HEK293 (cell line): ENCODE measurements around the gene UBE4A.
A peak's percentile ranks its signal among the peaks of the same experiment; 100 is the strongest.

ENCODE experiments used
- CTCF ChIP-seq: fragments of 450-650 bp; formaldehyde crosslinking; IDR thresholded peaks from 2 replicates; pipeline ENCODE4 v1.5.1; 2016; ENCODE audit warnings: missing biosample characterization, missing genetic modification characterization
- KLF7 ChIP-seq: fragments of 450-650 bp; formaldehyde crosslinking; IDR thresholded peaks from 2 replicates; pipeline ENCODE4 v1.5.1; 2016; ENCODE audit warnings: missing biosample characterization, missing genetic modification characterization, borderline replicate concordance
- KLF8 ChIP-seq: fragments of 450-650 bp; formaldehyde crosslinking; IDR thresholded peaks from 2 replicates; pipeline ENCODE4 v1.5.1; 2016; ENCODE audit warnings: missing biosample characterization, missing genetic modification characterization
- SCRT2 ChIP-seq: fragments of 450-650 bp; formaldehyde crosslinking; IDR thresholded peaks from 2 replicates; pipeline ENCODE4 v1.5.1; 2016; ENCODE audit warnings: missing biosample characterization, missing genetic modification characterization
- SP3 ChIP-seq: fragments of 450-650 bp; formaldehyde crosslinking; IDR thresholded peaks from 2 replicates; pipeline ENCODE4 v1.5.1; 2016; ENCODE audit warnings: missing biosample characterization, missing genetic modification characterization
- SP7 ChIP-seq: fragments of 450-650 bp; formaldehyde crosslinking; IDR thresholded peaks from 2 replicates; pipeline ENCODE4 v1.5.1; 2016; ENCODE audit warnings: missing biosample characterization, missing genetic modification characterization
- YY2 ChIP-seq: fragments of 450-650 bp; formaldehyde crosslinking; IDR thresholded peaks from 2 replicates; pipeline ENCODE4 v1.5.1; 2016; ENCODE audit warnings: missing biosample characterization, missing genetic modification characterization
- ZBTB17 ChIP-seq: fragments of 450-650 bp; formaldehyde crosslinking; IDR thresholded peaks from 2 replicates; pipeline ENCODE4 v1.5.1; 2016; ENCODE audit warnings: missing biosample characterization, missing genetic modification characterization
- ZEB2 ChIP-seq: fragments of 450-650 bp; formaldehyde crosslinking; IDR thresholded peaks from 2 replicates; pipeline ENCODE4 v1.5.1; 2016; ENCODE audit warnings: missing biosample characterization, missing genetic modification characterization
- ZFP3 ChIP-seq: fragments of 450-650 bp; formaldehyde crosslinking; IDR thresholded peaks from 2 replicates; pipeline ENCODE4 v1.5.1; 2016; ENCODE audit warnings: low read depth, missing biosample characterization, missing genetic modification characterization
- ZFP37 ChIP-seq: fragments of 450-650 bp; formaldehyde crosslinking; IDR thresholded peaks from 2 replicates; pipeline ENCODE4 v1.5.1; 2016; ENCODE audit warnings: missing biosample characterization, missing genetic modification characterization
- ZFP41 ChIP-seq: fragments of 450-650 bp; formaldehyde crosslinking; IDR thresholded peaks from 2 replicates; pipeline ENCODE4 v1.5.1; 2016; ENCODE audit warnings: missing biosample characterization, missing genetic modification characterization, borderline replicate concordance
- ZNF114 ChIP-seq: fragments of 450-650 bp; formaldehyde crosslinking; IDR thresholded peaks from 2 replicates; pipeline ENCODE4 v1.5.0; 2017; ENCODE audit warnings: missing biosample characterization, missing genetic modification characterization
- ZNF138 ChIP-seq: fragments of 450-650 bp; formaldehyde crosslinking; IDR thresholded peaks from 2 replicates; pipeline ENCODE4 v1.5.1; 2016; ENCODE audit warnings: missing biosample characterization, missing genetic modification characterization, borderline replicate concordance
- ZNF202 ChIP-seq: fragments of 450-650 bp; formaldehyde crosslinking; IDR thresholded peaks from 2 replicates; pipeline ENCODE4 v1.5.1; 2016; ENCODE audit warnings: missing biosample characterization, missing genetic modification characterization, borderline replicate concordance
- ZNF266 ChIP-seq: fragments of 450-650 bp; formaldehyde crosslinking; IDR thresholded peaks from 2 replicates; pipeline ENCODE4 v1.5.1; 2016; ENCODE audit warnings: missing biosample characterization, missing genetic modification characterization, low read depth
- ZNF280D ChIP-seq: fragments of 450-650 bp; formaldehyde crosslinking; IDR thresholded peaks from 2 replicates; pipeline ENCODE4 v1.5.1; 2016; ENCODE audit warnings: missing biosample characterization, missing genetic modification characterization
- ZNF302 ChIP-seq: fragments of 450-650 bp; formaldehyde crosslinking; IDR thresholded peaks from 2 replicates; pipeline ENCODE4 v1.5.1; 2016; ENCODE audit warnings: missing biosample characterization, missing genetic modification characterization, low read depth
- ZNF37A ChIP-seq: fragments of 450-650 bp; IDR thresholded peaks from 2 replicates; pipeline ENCODE4 v1.5.1; 2018; ENCODE audit warnings: missing biosample characterization, missing genetic modification characterization
- ZNF391 ChIP-seq: fragments of 450-650 bp; formaldehyde crosslinking; IDR thresholded peaks from 2 replicates; pipeline ENCODE4 v1.5.1; 2016; ENCODE audit warnings: low read depth, missing biosample characterization, missing genetic modification characterization, borderline replicate concordance
- ZNF416 ChIP-seq: fragments of 450-650 bp; formaldehyde crosslinking; IDR thresholded peaks from 2 replicates; pipeline ENCODE4 v1.5.1; 2016; ENCODE audit warnings: missing biosample characterization, missing genetic modification characterization
- ZNF449 ChIP-seq: fragments of 450-650 bp; formaldehyde crosslinking; IDR thresholded peaks from 2 replicates; pipeline ENCODE4 v1.5.1; 2017; ENCODE audit warnings: missing biosample characterization, mild to moderate bottlenecking, missing genetic modification characterization, moderate library complexity
- ZNF510 ChIP-seq: fragments of 450-650 bp; formaldehyde crosslinking; IDR thresholded peaks from 2 replicates; pipeline ENCODE4 v1.5.1; 2018; ENCODE audit warnings: mild to moderate bottlenecking, missing genetic modification characterization, missing biosample characterization; ENCODE audit not compliant: insufficient replicate concordance
- ZNF544 ChIP-seq: fragments of 450-650 bp; formaldehyde crosslinking; IDR thresholded peaks from 2 replicates; pipeline ENCODE4 v1.5.0; 2017; ENCODE audit warnings: missing biosample characterization, missing genetic modification characterization
- ZNF610 ChIP-seq: fragments of 450-650 bp; formaldehyde crosslinking; IDR thresholded peaks from 2 replicates; pipeline ENCODE4 v1.5.1; 2016; ENCODE audit warnings: missing biosample characterization, missing genetic modification characterization, borderline replicate concordance
- ZNF624 ChIP-seq: fragments of 450-650 bp; formaldehyde crosslinking; IDR thresholded peaks from 2 replicates; pipeline ENCODE4 v1.5.1; 2017; ENCODE audit warnings: missing biosample characterization, missing genetic modification characterization
- ZNF626 ChIP-seq: fragments of 450-650 bp; sonication (Bioruptor Pico); formaldehyde crosslinking; IDR thresholded peaks from 2 replicates; pipeline ENCODE4 v1.5.1; 2018; ENCODE audit warnings: missing biosample characterization, missing genetic modification characterization, inconsistent platforms
- ZNF658 ChIP-seq: fragments of 450-650 bp; formaldehyde crosslinking; IDR thresholded peaks from 2 replicates; pipeline ENCODE4; 2016; ENCODE audit warnings: missing biosample characterization, missing genetic modification characterization
- ZNF747 ChIP-seq: fragments of 450-650 bp; formaldehyde crosslinking; IDR thresholded peaks from 2 replicates; pipeline ENCODE4 v1.5.1; 2016; ENCODE audit warnings: missing biosample characterization, missing genetic modification characterization
- ZNF785 ChIP-seq: fragments of 450-650 bp; formaldehyde crosslinking; IDR thresholded peaks from 2 replicates; pipeline ENCODE4 v1.5.1; 2016; ENCODE audit warnings: missing biosample characterization, missing genetic modification characterization
- ZNF837 ChIP-seq: fragments of 450-650 bp; formaldehyde crosslinking; IDR thresholded peaks from 2 replicates; pipeline ENCODE4 v1.5.1; 2016; ENCODE audit warnings: missing biosample characterization, missing genetic modification characterization
- ZSCAN5A ChIP-seq: fragments of 450-650 bp; formaldehyde crosslinking; IDR thresholded peaks from 2 replicates; pipeline ENCODE4 v1.5.1; 2016; ENCODE audit warnings: missing biosample characterization, missing genetic modification characterization
- TF ChIP-seq, protein P1 (sequence below): fragments of 450-650 bp; formaldehyde crosslinking; IDR thresholded peaks from 2 replicates; pipeline ENCODE4 v1.5.1; 2016; ENCODE audit warnings: missing biosample characterization, missing genetic modification characterization, low read depth

Gene UBE4A

DNA sequence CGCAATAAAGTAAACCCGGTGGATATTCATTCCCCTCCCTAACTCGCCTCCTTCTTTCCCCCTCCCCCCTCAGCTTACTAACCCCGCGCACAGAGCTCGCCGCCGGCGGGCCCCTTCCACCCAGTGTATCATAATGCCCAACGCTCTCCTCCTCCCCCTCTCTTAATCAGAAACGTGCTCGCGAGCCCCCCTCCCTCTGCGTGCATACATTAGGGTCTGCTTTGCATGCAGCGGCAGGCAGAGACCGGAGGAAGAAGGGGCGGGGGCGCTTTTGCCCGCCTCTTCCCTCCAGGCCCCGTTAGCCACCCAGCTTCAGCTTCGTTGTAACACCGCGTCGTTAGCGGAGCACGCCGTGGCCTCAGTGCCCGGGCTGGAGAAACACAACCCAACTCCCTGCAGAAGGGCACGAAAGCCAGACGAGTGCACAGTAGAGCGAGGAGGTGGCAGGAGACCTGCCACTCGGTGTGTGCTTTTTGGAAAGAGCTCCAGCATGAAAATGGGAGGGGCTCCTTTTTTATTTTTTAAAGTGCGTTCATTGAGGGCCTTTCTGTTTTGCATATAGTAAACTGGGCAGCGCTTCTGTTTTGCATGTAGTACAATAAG lies 76.0 kb downstream of the UBE4A start (continued):
- TF ChIP-seq ZNF416 (tag by site-specific recombination) (no peak), ZNF747 (tag by site-specific recombination) (no peak), SP3 (peak; percentile 60), ZNF626 (tag by site-specific recombination) (no peak), ZNF785 (tag by site-specific recombination) (no peak), ZNF658 (tag by site-specific recombination) (no peak), ZNF610 (tag by site-specific recombination) (no peak), CTCF (no peak), ZNF391 (tag by site-specific recombination) (no peak), ZBTB17 (tag by site-specific recombination) (no peak), ZNF280D (no peak), ZNF837 (no peak), ZNF37A (tag by site-specific recombination) (no peak), YY2 (tag by site-specific recombination) (no peak), ZNF202 (no peak), ZNF449 (tag by site-specific recombination) (0 out of 2 replicates have a peak, but pooled peaks have one; percentile 26), ZNF114 (no peak), ZFP37 (tag by site-specific recombination) (no peak), ZNF302 (tag by site-specific recombination) (no peak), ZSCAN5A (tag by site-specific recombination) (no peak), KLF7 (tag by site-specific recombination) (no peak), ZNF624 (tag by site-specific recombination) (no peak), ZEB2 (peak; percentile 51), ZNF138 (tag by site-specific recombination) (no peak), ZFP3 (tag by site-specific recombination) (no peak), SP7 (tag by site-specific recombination) (peak; percentile 30), ZNF544 (no peak), ZFP41 (tag by site-specific recombination) (no peak), ZNF266 (tag by site-specific recombination) (no peak), KLF8 (tag by site-specific recombination) (no peak; the same call in 1 of the 2 replicates), SCRT2 (no peak), ZNF510 (tag by site-specific recombination) (no peak)
- TF ChIP-seq, protein P1, sequence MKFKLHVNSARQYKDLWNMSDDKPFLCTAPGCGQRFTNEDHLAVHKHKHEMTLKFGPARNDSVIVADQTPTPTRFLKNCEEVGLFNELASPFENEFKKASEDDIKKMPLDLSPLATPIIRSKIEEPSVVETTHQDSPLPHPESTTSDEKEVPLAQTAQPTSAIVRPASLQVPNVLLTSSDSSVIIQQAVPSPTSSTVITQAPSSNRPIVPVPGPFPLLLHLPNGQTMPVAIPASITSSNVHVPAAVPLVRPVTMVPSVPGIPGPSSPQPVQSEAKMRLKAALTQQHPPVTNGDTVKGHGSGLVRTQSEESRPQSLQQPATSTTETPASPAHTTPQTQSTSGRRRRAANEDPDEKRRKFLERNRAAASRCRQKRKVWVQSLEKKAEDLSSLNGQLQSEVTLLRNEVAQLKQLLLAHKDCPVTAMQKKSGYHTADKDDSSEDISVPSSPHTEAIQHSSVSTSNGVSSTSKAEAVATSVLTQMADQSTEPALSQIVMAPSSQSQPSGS, result no peak
